Heart right ventricle (tissue), 16 donors: ENCODE data around the gene PAFAH2. TPM values are rescaled to one million over a fixed set of nuclear protein-coding genes. Genes with fewer than 3 reads are reported as not detected.

Source experiments
- ATAC-seq, 8 donors: fragments of 200-7000 bp; cut with Tn5 transposase; one replicate each; pipeline ENCODE4 v1.9.1; 2020; ENCODE audit warnings: mild to moderate bottlenecking in 8 of 8, moderate library complexity in 8 of 8, moderate number of reproducible peaks in 1 of 8
- DNase-seq, 2 donors: peaks; one replicate each; pipeline ENCODE4 v3.0.0-alpha.2; 2020
- H3K27ac ChIP-seq, 10 donors: fragments of 200-600 bp; sonication (generic) in 2 of 10; one replicate each; pipeline versions ENCODE4 v1.5.0 to v1.8.0; 2020 to 2022; ENCODE audit warnings: mild to moderate bottlenecking in 3 of 10
- H3K27me3 ChIP-seq, 7 donors: fragments of 200-600 bp; one replicate each; pipeline ENCODE4 v1.8.0; 2021 to 2022; ENCODE audit warnings: mild to moderate bottlenecking in 2 of 7
- H3K36me3 ChIP-seq, 9 donors: fragments of 200-600 bp; sonication (generic) in 1 of 9; one replicate each; pipeline versions ENCODE4 v1.5.0 to v1.8.0; 2020 to 2022; ENCODE audit warnings: mild to moderate bottlenecking in 2 of 9
- H3K4me1 ChIP-seq, 9 donors: fragments of 200-600 bp; sonication (generic) in 1 of 9; one replicate each; pipeline versions ENCODE4 v1.5.0 to v1.8.0; 2020 to 2022; ENCODE audit warnings: mild to moderate bottlenecking in 4 of 9
- H3K4me3 ChIP-seq, 10 donors: fragments of 200-600 bp; sonication (generic) in 2 of 10; one replicate each; pipeline versions ENCODE4 v1.5.0 to v1.8.0; 2020 to 2022; ENCODE audit warnings: mild to moderate bottlenecking in 7 of 10, moderate library complexity in 2 of 10
- H3K9me3 ChIP-seq, 11 donors: fragments of 200-600 bp in 10 of 11; sonication (generic) in 2 of 11; one replicate each; pipeline versions ENCODE4 v1.5.0 to v1.8.0; 2013 to 2022; ENCODE audit warnings: mild to moderate bottlenecking in 2 of 11, control low read depth in 1 of 11, moderate library complexity in 1 of 11
- CTCF ChIP-seq, 9 donors: fragments of 200-600 bp; sonication (generic) in 2 of 9; IDR thresholded peaks; one replicate each; pipeline versions ENCODE4 v1.5.0 to v1.8.0; 2021 to 2022; ENCODE audit warnings: antibody characterized with exemption in 9 of 9, mild to moderate bottlenecking in 5 of 9, moderate library complexity in 1 of 9
- WGBS, 2 donors: extraction: QIAGEN DNeasy Blood & Tissue Kit; methylation state at CpG; one replicate each; pipeline ENCODE4 v1.1.7; 2013; ENCODE audit warnings: inconsistent platforms in 1 of 2; 5-methylcytosine and 5-hydroxymethylcytosine counted together
- intact Hi-C, 10 donors: fragments of 100-400 bp; cut with DNase I; formaldehyde crosslinking; loops; one replicate each; pipeline versions ENCODE4 v1.11.1 to v1.14.2; 2022
- polyA plus RNA-seq, 2 donors: library from polyadenylated mRNA; stranded (reverse); fragments of 200-250 nt; gene quantifications; one replicate each; pipeline ENCODE4 v1.2.3, GENCODE V29; 2013
- total RNA-seq, 10 donors: library from RNA; stranded (reverse); fragmentation: NEBNext Ultra II Directional in 3 of 10; extraction: Animal tissue kit (Norgen Biotek cat#: 25700) in 3 of 10; gene quantifications; one replicate each; pipeline versions ENCODE4 v1.2.1 to v1.2.4, GENCODE V29; 2021 to 2023
- donor health status: Arrhythmogenic right ventricular cardiomyopathy.
- donor health status: ischemic (EF 13 %, LVEDD 7.1; RV severe dilation, severe dysfunction).
- donor health status: healthy with polysubstance abuse.
- donor health status: DM: no; HTN: yes; CAD: no.
- donor health status: DM: no; HTN: no; CAD: no.
- donor health status: ischemic (EF 25% LVEDD 6.9; RV normal size, moderate dysfunction).
- donor health status: ischemic (EF 25% LVEDD 5.7; RV mildly dilated, moderate dysfunction).
- donor health status: healthy.
- donor health status: DM: yes; HTN: yes; CAD: no.
- donor health status: Ischemic cardiomyopathy.
- donor health status: ischemic (EF 35%, LVEDD 5.7; RV mildly dilated, moderate dysfunction).
- donor health status: nonischemic (EF 11% LVEDD 7.7; RV severe dilation, severe dysfunction).
- donor health status: DM: yes; HTN: yes; CAD: no.
- donor health status: PGD.
- donor health status: ischemic (EF 29% LVEDD 5.4; RV normal size, mild dysfunction).
- donor health status: nonischemic (EF 23%, LVEDD 6.1; RV moderate dilation, normal function).

The PAFAH2 gene
- total and polyA plus RNA-seq, 12 donors = 3.4 to 19.3 (median 10.5) TPM

GRCh38 chr1:26031611-26032220 is 33.9 kb upstream of the PAFAH2 start:
- intact Hi-C loops = loop anchor here in 1 of 10 donors (10.0 kb wide), 1 partner anchor 113 kb away; no protein-coding TSS in a partner anchor
- TF ChIP-seq CTCF (IDR thresholded peaks at IDR 0.05) = no peak
- peaks cover 0 to 5% (median 0%) of the 10 kb centered on the region in 9 donors for H3K36me3 ChIP-seq

GRCh38 chr1:26031196-26031595 is 33.3 kb upstream of the PAFAH2 start:
- Histone ChIP-seq H3K4me1 (peaks cover 7 to 14% (median 10%) of the 10 kb centered on the region in 9 donors), H3K27ac (no peak overlapping the region), H3K36me3 (peaks cover 0 to 5% (median 0%) of the 10 kb centered on the region in 9 donors), H3K9me3 (no peaks in the 10 kb centered on the region), H3K4me3 (no peak overlapping the region), H3K27me3 (peaks cover 0 to 11% (median 0%) of the 10 kb centered on the region in 7 donors)
- ATAC-seq = no peak
- WGBS, 2 donors = 87% methylated on average over 4 of the region's 4 CpGs
- TF ChIP-seq CTCF (IDR thresholded peaks at IDR 0.05) = no peak
- intact Hi-C loops = loop anchor here in 1 of 10 donors (10.0 kb wide), 1 partner anchor 114 kb away; no protein-coding TSS in a partner anchor
- DNase-seq = no peak

More at GRCh38 chr1:26031611-26032220, 33.9 kb upstream of the PAFAH2 start:
- Histone ChIP-seq H3K27me3 (peaks cover 0 to 13% (median 0%) of the 10 kb centered on the region in 7 donors), H3K4me1 (peaks cover 7 to 19% (median 14%) of the 10 kb centered on the region in 9 donors), H3K4me3 (no peak overlapping the region), H3K27ac (no peak overlapping the region), H3K9me3 (no peaks in the 10 kb centered on the region)
- WGBS, 2 donors = 68 to 73% methylated on average over 3 of the region's 3 CpGs
- ATAC-seq = no peak
- DNase-seq = no peak

- intact Hi-C loops = loop anchor here in 1 of 10 donors (10.0 kb wide), 1 partner anchor 115 kb away; no protein-coding TSS in a partner anchor
These were observed 32.1 kb upstream of the PAFAH2 start for GRCh38 chr1:26029864-26030481.

More at GRCh38 chr1:26029864-26030481, 32.1 kb upstream of the PAFAH2 start:
- no peak for ATAC-seq
- Histone ChIP-seq H3K27ac (no peak overlapping the region), H3K4me3 (no peak overlapping the region), H3K9me3 (no peaks in the 10 kb centered on the region), H3K36me3 (peaks cover 0 to 5% (median 0%) of the 10 kb centered on the region in 9 donors), H3K27me3 (peaks cover 0 to 11% (median 0%) of the 10 kb centered on the region in 7 donors), H3K4me1 (peaks cover 5 to 14% (median 6%) of the 10 kb centered on the region in 9 donors)
- no peak for TF ChIP-seq CTCF (IDR thresholded peaks at IDR 0.05)
- no peak for DNase-seq
- 84 to 85% methylated on average over 7 of the region's 7 CpGs for WGBS, 2 donors
